Activated CD4-positive, alpha-beta T cell treated with anti-CD3 and anti-CD28 coated beads, Interleukin-2, amount 50 U/mL, for 48 hours (primary cell): ENCODE data around the gene TIAM2.
"Not testable (repeated sequence)": the region's sequence is repeated elsewhere in the genome, so short reads cannot be mapped to it uniquely, and the experiment has no call there.

ENCODE experiments used
- DNase-seq, 2 experiments: peaks; one replicate each; pipeline ENCODE4 v3.0.0-alpha.2; 2020

TIAM2 gene

GRCh38 chr6:155103816-155104366 lies 108.8 kb downstream of the TIAM2 start:
- peak in 1 of 2 experiments; percentile 31 for DNase-seq

DNA sequence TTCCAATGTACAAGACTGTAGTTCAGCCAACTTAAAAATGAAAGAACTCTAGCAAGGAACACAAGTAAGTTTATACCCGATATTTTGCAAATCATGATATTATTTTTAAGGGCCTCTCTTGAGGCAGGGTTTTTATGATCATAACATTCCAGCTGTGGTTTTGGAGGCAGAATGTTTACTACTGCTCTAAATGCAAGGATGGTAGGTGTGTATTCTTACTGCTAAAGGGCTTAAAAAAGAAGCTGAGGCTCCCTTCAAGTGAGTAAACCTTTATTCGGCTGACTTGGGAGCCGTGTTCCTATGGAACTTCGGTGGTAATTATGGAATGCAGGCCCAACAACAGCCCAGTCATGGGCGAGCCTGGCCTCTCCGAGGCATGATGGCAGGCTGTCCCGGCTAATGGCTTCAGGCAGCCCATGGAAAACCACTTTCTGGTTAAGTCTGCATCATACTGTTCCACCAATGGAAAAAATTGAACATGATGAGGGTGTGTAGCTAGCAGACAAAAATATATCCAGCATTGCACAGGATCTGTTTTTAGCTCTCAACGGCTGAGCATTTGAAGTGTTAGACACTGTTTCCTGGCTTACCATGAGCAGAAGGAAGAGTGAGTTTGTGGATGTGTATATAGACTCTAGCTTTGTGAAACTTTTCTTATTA lies 111.5 kb downstream of the TIAM2 start:
- peak in 1 of 2 experiments; percentile 13 for DNase-seq

GRCh38 chr6:155107432-155108069 lies 112.4 kb downstream of the TIAM2 start:
- no peak for DNase-seq

- DNase-seq: no peak
Observed at GRCh38 chr6:155108070-155108820, 113.1 kb downstream of the TIAM2 start.

GRCh38 chr6:155110721-155111120 lies 115.6 kb downstream of the TIAM2 start:
- DNase-seq: no peak

- no peak for DNase-seq
Observed at GRCh38 chr6:155112757-155113156, 117.6 kb downstream of the TIAM2 start.

DNA sequence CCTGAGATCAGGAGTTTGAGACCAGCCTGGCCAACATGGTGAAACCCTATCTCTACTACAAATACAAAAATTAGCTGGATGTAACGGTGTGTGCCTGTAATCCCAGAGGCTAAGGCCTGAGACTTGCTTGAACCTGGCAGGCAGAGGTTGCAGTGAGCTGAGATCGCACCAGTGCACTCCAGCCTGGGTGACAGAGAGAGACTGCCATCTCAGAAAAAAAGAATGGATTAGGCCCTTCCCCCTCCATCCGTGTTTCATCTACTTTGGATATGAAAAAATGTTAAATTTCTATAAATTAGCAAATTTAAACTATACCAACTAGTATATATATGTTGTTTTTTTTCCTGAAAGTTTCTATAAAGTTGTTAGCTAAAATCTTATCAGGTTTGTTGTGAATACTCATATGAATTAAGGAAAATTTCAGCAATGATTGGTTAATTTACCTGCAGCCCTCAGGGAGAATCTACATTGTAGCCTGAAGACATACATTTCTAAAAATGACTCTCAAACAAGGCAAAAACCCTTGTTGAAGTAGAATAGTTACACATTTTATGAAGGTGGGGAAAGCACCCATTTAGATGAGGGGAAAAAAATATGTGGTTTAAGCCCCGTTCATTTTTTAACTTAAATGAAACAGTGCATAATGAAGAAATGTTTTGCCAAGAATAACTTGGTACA lies 120.9 kb downstream of the TIAM2 start:
- DNase-seq: no peak

- DNase-seq: peak in 1 of 2 experiments; percentile 15
Observed at GRCh38 chr6:155116571-155116910, 121.4 kb downstream of the TIAM2 start.

GRCh38 chr6:155117256-155117655 lies 122.1 kb downstream of the TIAM2 start:
- no peak for DNase-seq

DNA sequence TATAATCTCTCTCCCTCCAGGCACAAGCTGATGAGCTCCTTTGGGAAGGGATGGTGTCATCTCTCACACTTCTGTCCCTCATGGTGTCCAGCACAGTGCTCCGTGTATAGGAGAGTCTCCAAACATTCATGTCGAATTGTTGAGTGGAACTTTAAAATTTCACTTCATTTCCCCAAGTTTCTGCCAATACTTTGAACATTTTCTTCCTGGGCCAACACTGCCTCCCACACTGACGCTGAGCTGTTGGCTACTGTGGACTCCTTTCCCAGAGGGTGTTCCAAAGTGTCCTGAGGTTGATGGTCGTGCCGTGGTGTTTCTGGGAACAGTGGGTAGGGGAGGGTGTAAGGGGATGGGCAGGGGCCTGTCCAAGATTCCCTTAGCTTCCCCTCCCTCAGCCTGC lies 122.7 kb downstream of the TIAM2 start:
- DNase-seq: no peak

DNA sequence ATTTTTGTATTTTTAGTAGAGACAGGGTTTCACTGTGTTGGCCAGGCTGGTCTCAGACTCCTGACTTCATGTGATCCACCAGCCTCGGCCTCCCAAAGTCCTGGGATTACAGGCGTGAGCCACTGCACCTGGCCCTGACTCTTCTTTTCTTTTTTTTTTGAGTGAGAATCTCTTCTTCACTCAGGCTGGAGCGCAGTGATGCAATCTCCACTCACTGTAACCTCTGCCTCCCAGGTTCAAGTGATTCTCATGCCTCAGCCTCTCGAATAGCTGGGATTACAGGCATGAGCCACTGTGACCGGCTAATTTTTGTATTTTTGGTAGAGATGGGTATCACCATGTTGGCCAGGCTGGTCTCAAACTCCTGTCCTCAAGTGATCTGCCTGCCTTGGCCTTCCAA lies 124.1 kb downstream of the TIAM2 start:
- DNase-seq: not testable (repeated sequence)

DNA sequence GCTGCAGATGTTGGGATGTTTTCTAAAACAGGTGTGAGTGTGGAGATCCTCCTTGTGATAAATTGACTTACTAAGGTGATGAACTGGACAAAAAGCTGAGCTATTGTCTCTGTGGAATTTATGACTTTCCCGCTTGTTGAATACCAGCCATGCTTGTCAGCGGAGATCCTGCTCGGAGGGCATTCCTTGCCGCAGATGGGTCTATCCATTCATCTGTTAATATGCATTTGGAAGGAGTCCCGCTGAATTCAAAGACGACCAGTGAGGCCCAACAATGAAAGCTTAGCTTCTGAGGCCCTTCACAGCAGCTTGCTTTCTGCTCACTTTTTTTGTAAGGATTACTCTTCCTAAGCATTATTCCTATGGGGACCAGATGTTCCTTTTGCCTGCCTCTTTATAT lies 124.9 kb downstream of the TIAM2 start:
- no peak for DNase-seq

DNA sequence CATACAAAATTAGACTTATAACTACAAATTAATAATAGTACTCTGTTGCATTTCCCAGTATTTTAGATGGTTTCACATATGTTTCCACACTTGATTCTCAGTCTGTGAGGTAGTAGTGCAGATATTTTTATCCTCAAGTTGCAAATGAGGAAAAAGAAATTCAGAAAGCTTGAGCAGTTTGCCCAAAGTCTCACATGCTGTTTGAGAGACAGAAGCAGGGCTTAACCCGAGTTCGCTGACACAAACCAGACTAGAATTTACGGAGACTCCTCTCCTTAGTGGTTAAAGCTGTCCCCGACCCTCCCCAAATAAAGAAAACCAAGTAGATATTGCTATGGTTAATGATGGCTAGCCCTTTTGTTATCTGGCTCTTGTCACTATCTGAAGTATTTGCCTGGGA lies 126.2 kb downstream of the TIAM2 start:
- DNase-seq: no peak

- DNase-seq: no peak
Observed at GRCh38 chr6:155121699-155122098, 126.6 kb downstream of the TIAM2 start.

DNA sequence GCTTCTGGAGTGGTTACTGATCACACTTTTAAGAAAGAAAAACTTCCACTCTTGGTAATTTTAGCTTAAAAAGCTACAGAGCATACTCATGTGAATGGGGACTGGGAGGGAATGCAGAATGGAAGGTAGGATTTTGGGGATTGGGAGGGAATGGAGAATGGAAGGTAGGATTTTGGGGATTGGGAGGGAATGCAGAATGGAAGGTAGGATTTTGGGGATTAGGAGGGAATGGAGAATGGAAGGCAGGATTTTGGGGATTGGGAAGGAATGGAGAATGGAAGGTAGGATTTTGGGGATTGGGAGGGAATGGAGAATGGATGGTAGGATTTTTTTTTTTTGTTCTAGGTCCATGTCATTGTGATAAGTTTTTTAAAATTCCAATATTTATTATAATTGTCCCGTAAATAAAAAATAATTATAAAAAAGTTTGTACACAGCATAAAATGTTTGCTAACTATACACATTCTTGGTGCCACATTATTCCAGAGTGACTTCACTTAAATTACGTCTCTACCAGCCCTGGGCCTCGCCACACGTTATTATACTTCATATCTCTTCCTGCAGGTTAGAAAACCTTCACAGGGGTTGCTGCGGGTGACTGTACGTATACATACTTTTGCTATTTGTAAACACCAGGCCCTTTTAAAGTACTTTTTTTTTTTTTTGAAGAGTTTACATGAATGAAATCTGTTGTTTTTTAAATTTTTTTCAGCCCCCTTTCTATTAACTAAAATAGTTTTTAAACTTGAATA lies 127.3 kb downstream of the TIAM2 start:
- no peak for DNase-seq

DNA sequence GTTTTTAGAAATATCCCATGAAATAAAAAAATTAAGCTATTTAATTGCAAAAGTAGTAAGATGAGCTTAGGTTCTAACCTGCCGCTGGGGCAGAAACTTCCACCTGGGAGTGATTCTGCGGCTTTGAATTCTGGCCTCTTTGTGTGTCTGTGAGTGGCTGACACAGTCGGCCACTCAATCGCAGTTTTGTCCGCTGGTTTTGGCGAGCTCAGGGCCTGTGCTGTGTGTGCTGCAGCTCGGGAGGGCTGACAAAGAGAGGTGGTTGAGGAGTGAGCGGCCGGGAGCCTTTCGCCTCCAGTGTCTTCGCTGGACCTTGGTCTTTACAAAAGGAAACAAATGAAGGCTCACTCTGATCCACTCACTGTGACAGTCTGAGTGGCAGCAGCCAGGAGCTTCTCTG lies 128.4 kb downstream of the TIAM2 start:
- DNase-seq: no peak

GRCh38 chr6:155125906-155126305 lies 130.8 kb downstream of the TIAM2 start:
- DNase-seq: no peak

DNA sequence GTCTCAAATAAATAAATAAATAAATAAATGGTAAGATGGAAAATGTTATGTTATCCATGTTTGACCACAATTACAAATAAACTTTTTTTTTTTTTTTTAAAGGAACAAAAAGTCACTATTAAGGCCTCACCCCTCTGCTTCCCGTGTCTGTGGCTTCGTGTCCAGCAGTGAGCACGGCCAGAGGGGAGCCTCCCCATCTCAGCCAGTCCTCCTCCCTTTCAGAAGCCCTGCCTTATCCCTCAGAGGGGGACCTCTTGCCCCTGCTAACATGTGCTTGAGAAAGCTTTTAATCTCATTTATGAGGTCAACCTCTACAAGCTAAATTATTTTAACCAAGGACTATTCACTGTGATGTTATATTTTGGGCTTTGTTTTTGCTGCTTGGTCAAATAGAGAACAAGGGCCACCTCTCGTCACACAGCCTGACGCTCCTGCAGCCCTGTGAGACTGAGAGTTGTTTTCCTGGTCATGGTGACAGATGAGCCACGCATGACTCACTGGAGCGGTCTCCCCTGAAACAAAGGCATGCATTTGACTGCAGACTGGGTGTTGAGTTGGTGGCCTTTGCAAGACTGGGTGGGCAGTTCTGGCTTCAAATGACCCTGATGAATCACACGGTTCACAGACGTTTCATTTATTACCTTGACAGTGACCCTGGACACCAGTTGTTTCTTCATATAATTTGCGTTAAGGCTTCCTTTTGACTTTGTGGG lies 131.8 kb downstream of the TIAM2 start:
- DNase-seq: peak; percentile 73 to 81

DNA sequence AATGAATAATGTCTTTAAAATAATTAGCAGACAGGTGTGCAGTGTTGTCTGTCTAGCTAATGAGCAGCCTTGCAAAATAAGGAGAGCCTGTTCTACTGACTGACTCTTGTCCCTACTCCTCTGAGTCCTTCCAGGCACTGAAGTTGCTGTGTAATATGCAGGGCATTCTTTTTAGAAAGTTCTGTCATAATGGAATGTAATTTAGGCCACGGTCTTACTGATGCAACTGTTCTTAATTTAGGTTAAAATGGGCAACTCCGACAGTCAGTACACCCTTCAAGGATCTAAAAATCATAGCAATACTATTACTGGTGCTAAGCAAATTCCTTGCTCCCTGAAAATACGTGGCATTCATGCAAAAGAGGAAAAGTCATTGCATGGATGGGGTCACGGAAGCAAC lies 133.9 kb downstream of the TIAM2 start:
- no peak for DNase-seq

DNA sequence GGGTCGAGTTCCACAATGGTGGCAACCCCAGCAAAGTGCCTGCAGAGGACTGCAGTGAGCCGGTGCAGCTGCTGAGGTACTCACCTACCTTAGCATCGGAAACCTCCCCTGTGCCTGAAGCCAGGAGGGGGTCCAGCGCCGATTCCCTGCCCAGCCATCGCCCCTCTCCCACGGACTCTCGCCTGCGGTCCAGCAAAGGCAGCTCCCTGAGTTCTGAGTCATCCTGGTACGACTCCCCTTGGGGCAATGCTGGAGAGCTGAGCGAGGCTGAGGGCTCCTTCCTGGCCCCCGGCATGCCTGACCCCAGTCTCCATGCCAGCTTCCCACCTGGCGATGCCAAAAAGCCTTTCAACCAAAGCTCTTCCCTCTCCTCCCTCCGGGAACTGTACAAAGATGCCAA lies 134.6 kb downstream of the TIAM2 start:
- no peak for DNase-seq

DNA sequence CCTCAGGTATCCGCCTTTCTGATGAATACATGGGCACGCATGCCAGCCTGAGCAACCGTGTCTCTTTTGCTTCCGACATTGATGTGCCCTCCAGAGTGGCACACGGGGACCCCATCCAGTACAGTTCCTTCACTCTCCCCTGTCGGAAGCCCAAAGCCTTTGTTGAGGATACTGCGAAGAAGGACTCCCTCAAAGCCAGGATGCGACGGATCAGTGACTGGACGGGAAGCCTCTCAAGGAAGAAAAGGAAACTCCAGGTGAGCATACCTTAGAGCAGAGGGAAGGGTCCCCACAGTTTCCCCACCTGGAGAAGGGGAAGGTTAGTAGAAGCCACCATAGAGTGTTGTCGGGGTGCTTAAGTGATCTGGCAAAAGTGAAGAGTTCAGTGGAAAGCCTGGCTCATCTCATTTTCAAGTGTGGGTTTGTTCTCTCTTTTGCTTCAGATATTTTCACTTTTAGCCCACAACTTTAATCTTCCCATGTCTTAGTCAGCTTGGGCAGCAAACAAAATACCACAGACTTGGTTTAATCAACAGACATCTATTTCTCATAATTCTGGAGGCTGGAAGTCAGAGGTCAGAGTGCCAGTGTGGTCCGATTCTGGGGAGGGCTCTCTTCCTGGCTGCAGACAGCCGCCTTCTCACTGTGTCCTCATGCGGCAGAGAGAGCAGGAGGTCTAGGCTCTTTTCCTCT lies 135.2 kb downstream of the TIAM2 start:
- DNase-seq: no peak
